ENCODE measurements around the gene PFKFB4.
"Not testable (repeated sequence)": the region's sequence is repeated elsewhere in the genome, so short reads cannot be mapped to it uniquely, and the experiment has no call there.

PFKFB4 gene

DNA sequence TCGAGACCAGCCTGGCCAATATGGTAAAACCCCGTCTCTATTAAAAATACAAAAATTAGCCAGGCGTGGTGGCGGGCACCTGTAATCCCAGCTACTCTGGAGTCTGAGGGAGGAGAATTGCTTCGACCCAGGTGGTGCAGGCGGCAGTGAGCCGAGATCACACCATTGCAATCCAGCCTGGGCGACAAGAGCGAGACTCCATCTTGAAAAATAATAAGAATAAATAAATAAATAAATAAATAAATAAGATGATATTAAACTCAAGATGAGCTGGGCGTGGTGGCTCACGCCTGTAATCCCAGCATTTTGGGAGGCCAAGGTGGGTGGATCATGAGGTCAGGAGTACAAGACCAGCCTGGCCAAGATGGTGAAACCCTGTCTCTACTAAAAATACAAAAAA is 75.7 kb downstream of the PFKFB4 start:
- not testable (repeated sequence) for DNase-seq

DNA sequence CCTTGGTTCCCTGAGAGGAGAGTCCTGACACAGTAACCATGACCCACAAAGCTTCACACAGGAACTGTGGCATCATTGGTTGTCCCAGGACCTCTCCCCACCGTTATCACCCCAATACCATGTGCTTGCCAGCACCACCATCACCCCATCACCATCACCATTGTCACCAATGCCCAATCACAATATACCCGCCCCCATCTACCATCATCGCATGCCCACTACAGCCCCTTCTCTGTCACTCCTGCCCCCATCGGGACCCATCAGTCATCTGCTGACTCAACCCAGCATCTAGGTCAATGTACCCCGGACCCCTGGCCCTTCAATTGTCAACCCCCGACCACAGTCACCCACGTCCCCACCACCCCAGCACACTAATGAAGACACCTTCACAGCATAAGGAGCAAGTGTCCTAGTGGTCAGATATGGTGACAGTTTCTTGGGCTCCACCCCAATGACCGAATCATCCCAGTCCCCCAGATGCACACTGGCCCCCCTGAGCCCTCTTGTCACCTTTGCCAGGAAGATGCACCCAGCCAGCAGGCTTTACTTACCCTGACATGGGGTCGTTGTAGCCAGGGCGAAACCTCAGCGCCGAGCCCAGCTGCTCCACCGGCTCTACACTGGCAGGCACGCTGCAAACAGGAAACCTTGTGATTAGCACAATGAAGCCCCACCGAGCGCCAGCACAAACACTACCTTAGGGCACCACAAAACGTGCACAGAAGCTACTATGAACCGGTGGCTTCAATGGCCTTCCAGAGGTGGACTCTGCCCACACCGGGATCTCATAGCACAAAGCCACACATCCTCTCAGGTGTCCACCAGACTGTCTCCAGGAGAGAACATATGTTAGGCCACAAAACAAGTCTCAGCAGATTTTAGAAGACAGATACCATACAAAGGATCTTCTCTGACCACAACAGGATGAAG is 77.7 kb downstream of the PFKFB4 start:
- no peak for DNase-seq

DNA sequence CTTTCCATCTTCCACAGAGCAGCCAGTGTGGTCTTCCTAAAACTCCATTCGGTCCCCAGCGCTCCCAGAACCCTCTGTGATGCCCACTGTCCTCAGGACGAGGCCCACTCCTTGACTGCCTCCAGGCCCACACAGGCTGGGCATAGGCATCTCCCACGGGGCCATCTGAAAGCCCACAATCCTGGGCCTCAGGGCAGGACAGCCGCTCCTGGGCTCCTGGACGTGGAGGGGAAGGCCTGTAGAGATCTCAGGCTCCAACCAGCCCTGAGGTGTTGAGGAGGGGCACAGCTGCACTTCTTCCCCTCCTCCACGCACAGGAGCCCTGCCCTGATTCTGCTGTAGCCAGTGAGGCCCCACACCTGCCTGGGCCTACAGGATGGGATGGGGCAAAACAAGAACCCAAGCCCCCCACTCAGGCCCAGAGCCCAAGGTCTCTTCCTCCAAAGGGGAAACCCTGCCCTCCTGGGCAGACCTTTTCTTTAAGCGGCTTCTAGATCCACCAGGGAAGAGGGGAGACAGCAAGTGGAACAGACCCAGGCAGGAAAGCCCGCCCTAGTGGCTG is 78.6 kb downstream of the PFKFB4 start:
- no peak for DNase-seq

DNA sequence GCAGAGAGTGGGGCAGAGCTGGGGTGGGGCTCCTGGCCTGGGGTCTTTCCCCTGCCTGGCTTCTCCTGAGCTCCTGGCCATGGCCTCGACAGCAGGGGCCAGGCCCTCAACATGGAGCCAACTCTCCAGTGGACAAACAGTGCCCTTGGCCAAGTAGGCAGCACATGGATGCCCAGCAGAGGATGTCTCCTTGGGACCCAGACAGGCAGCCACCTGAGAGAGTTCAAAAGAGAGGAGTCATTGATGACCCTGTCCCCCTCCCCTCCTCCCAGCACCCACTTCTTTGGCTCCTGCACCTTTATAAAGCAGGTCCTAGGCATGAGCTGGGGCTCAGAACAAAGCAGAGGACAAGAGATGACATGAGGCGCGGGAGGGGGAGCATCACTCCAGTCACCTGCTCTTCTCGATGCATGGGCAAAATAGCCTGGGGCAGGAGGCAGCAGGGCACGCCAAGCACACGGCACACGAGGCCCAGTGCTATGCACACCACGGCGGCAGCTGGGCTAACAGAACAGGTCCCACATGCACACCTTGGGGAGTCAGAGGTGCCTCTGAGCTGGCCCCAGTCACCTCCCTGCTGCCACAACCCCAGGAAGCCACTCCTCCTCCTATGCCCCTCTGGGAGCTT is 80.1 kb downstream of the PFKFB4 start:
- no peak for DNase-seq

DNA sequence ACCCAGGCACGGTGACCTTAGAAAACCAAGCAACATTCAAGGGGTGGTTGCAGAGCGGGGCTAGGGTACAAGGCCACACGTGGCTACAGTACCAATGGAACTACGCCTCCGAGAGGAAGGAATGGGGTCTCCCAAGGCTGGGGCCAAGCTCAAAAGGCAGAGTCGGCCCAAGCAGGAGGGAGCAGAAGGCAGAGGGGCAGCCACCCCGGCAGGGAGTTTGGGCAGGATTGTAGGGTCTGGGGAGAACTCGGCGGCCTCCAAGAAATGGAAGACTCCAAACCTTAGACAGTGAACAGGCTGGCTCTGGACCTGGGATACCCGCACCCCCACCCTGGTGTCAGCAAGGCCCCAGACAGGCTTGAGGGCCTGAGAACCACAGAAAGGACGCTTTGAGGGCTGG is 81.4 kb downstream of the PFKFB4 start:
- no peak for DNase-seq

DNA sequence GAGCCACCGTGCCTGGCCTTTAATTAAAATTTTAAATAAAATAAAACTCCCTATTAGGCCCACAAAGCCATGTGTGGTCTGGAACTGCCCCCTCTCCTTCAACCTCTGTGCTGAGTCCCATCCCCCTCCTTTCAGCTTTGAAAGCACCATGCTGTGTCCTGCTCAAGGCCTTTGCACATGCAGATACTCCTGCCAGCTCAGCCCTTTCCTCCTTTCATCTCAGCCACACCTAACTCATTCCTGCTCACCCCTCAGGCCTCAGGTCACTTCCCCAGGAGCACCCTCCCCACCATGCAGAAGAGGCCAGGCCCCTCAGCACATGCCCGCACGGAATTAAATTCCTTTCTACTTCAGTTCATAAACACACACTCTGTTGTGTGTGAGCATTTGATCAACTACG is 82.0 kb downstream of the PFKFB4 start:
- no peak for DNase-seq

DNA sequence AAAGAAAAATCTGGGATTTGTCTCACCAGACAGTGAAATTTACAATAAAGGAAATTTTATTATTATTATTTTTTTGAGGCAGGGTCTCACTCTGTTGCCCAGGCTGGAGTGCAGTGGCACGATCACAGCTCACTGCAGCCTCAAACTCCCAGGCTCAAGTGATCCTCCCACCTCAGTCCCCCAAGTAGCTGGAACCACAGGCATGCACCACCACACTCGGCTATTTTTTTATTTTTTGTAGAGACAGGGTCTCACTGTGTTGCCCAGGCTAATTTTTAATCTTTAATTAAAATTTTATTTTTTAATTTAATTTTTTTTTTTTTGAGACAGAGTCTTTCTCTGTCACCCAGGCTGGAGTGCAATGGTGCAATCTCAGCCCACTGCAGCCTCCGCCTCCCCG is 82.6 kb downstream of the PFKFB4 start:
- DNase-seq = not testable (repeated sequence)

DNA sequence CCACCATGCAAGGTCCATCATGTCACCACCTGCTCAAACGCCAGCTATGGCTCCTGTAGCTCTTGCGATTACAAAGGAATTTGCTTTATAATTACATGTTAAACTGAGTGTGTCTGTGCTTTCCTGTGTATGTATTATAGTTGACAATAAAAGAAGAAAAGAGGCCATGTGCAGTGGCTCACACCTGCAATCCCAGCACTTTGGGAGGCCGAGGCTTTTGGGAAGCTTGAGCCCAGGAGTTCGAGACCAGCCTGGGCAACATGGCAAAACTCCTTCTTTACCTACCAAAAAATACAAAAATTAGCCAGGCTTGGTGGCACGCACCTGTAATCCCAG is 83.0 kb downstream of the PFKFB4 start:
- DNase-seq = no peak

DNA sequence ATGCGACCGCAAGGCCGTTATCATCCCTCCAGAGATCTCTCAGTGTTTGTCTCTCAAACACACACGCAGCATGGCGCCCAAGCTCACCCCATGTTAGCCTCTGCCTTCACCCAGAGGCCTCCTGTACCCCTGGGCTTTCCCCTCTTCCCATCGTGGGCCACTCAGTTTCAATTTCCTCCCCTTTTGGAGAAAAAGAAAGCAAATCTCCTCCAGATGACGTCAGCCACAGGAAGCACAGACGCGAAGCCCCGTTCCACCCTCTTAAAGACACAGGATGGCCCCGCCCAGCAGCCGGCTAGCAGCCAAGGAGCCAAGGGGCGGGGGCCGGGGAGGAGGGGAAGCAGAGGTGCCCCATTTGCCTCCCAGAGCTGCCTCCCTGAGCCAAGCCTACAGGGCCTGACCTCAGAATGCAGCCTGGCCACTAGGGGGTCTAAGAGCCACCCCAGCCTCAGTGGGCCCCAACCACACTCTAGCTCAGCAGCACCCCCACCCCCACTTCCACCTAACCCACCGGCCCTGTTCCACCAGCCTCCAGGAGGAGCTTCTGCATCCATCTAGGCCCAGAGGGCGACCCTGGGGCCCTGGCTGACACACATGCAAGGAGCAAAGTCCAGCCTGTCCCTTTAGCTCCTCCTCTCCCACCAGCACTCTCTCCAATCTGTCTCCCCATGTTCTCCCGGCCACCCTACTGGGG is 83.5 kb downstream of the PFKFB4 start:
- peak; percentile 98 for DNase-seq

DNA sequence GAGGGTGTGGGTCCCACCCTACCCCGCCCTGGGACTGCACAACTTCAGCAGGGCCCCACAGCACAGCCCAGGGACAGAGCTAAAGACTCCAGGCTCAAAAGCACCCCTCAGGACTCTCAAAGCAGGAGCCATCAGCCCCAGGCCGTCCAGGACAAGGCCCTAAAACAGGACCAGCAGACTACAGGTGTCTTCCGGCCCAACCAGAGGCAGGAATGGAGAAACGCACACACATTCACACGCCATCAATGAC is 84.0 kb downstream of the PFKFB4 start:
- DNase-seq = no peak

DNA sequence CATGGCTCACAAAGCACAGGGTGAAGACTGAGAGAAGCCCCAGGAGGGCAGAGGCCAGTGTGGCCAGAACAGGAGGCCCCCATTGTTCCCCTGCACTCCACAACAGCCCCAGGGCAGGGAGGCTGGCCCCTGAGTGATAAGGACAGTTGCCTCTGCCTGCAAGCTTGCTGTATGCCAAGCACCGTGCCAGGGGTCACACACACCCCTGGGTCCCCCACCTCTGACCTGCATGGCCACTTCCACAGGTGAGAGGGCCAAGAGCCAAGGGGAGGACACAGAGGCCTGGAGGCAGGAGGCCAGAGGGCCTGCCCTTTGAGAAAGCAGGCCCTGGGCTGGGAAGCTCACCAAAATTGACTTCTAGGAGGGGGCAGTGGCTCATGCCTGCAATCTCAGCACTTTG is 86.3 kb downstream of the PFKFB4 start:
- no peak for DNase-seq

DNA sequence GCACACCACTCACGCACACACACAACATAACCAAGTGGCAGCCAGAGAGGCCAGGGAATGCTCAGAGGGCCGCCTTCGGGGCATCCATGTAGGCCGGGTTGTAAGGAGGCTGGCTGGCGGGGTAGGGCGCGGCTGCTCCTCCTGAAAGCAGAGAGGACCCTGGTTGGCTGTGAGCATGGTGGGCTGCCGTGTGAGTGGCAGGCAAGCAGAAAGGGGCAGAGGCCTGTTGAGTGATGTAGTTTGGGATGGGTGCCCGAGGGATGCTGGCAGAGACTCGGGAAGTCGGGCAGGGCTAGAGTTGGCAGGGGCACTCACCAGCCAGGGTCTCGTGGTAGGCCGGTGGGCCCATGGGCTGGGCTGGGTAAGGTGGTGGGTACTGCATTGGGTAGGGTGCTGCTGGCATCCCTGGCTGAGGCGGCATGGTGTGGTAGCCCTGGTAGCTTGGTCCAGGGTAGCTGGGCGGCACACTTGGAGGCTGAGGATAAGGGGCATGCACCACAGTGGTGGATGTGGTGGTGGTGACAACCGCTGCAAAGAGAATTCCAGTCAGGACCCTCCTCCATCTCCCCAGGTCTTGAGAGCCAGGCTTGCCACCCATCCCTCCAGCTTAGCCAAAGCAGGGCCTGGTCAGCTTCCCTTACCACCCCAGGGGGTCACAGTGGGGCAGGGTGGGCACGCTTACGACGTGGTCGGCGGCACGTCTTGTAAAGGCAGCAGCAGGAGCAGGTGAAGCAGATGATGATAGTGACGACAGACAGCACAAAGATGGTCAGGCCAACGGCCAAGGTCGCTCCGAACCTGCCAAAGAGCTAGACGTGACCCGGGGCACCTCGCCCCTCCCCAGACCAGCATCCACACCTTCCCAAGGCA is 87.3 kb downstream of the PFKFB4 start:
- no peak for DNase-seq

DNA sequence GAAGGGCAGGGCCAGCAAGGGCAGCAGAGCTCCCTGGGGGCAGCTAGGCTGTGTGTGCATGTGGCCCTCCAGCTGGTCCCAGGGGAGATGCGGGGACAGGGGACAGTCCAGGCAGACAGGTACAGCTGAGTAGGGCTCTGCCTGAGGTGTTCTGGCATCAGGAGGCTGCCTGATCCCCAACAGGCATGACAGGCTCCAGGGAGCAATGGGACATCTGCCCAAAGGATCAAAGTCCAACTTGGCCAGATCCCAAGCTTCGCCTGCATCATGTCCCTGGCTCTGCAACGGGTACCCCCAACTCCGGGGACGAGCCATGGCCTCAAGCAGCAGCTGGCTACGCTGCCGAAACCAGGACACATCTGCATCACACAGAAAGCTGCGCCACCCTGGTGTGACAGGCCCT is 88.3 kb downstream of the PFKFB4 start:
- no peak for DNase-seq

Data from OCI-M1 (cell line).